SJCRH30 (cell line): Measurements from ENCODE around the gene ADAMTSL2. TPM values are rescaled to one million over a fixed set of nuclear protein-coding genes. Genes with fewer than 3 reads are reported as not detected.

Experiments used
- DNase-seq, 2 experiments: peaks; one replicate each; pipeline ENCODE4 v3.0.0-alpha.2; 2015 to 2020
- H3K27ac ChIP-seq: fragments of 250-450 bp; sonication (Bioruptor Pico); 2 replicates; pipeline ENCODE4 v1.5.1; 2020; ENCODE audit warnings: mild to moderate bottlenecking, moderate library complexity
- H3K27me3 ChIP-seq: fragments of 250-450 bp; sonication (Bioruptor Pico); 2 replicates; pipeline ENCODE4 v1.5.1; 2020; ENCODE audit warnings: mild to moderate bottlenecking, moderate library complexity
- H3K36me3 ChIP-seq: fragments of 250-450 bp; sonication (Bioruptor Pico); 2 replicates; pipeline ENCODE4 v1.5.1; 2020; ENCODE audit warnings: mild to moderate bottlenecking, moderate library complexity
- H3K4me1 ChIP-seq: fragments of 250-450 bp; sonication (Bioruptor Pico); 2 replicates; pipeline ENCODE4 v1.5.1; 2020; ENCODE audit warnings: mild to moderate bottlenecking, moderate library complexity
- H3K4me3 ChIP-seq: fragments of 250-450 bp; sonication (Bioruptor Pico); 2 replicates; pipeline ENCODE4 v1.5.1; 2020; ENCODE audit warnings: mild to moderate bottlenecking, moderate library complexity
- H3K9me3 ChIP-seq: fragments of 250-450 bp; sonication (Bioruptor Pico); replicated peaks from 2 replicates; pipeline ENCODE4 v1.5.1; 2020; ENCODE audit warnings: mild to moderate bottlenecking, moderate library complexity
- total RNA-seq: library from RNA; depleted of rRNA; stranded (reverse); fragments of >200 nt; shearing (Covaris generic); gene quantifications from 2 replicates; pipeline ENCODE4 v1.2.3, GENCODE V29; 2014; rRNA removed

The ADAMTSL2 gene
- total RNA-seq, 1 experiment from 2014 or later: 3.3 TPM

DNA sequence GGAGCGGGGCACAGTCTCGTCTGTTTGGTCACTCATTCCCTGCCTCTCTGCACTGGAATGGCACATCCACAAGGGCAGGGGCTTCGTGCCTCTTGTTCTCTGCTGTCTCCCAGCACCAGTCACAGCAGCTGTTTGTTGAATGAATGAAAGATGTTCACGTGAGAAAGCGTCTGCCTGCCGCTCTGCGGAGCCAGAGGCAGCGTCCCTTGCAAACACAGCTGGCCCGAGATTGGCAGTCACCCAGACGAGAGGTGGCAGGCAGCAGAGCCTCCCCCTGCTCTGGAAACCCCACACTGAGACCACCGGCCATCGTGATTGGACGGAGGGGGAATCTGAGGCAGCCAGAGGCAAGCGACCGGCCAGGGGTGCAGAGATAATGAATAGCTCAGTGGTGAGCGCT lies 80.7 kb downstream of the ADAMTSL2 start:
- DNase-seq: no peak
- Histone ChIP-seq H3K9me3 (0 out of 2 replicates have a peak, but pooled peaks cover 4% of the 10 kb centered on the region), H3K4me3 (no peak overlapping the region), H3K36me3 (no peaks in the 10 kb centered on the region), H3K27ac (no peak overlapping the region), H3K4me1 (peaks cover 8% of the 10 kb centered on the region; the same call in 1 of the 2 replicates), H3K27me3 (peaks cover 47% of the 10 kb centered on the region)

GRCh38 chr9:133615606-133616188 lies 81.2 kb downstream of the ADAMTSL2 start:
- no peak overlapping the region for H3K27ac ChIP-seq
- H3K4me3 ChIP-seq: no peak overlapping the region
- no peaks in the 10 kb centered on the region for H3K36me3 ChIP-seq
- peaks cover 8% of the 10 kb centered on the region; the same call in 1 of the 2 replicates for H3K4me1 ChIP-seq
- 0 out of 2 replicates have a peak, but pooled peaks cover 4% of the 10 kb centered on the region for H3K9me3 ChIP-seq
- DNase-seq: no peak
- H3K27me3 ChIP-seq: peaks cover 47% of the 10 kb centered on the region

- Histone ChIP-seq H3K4me1 (peaks cover 8% of the 10 kb centered on the region; the same call in 1 of the 2 replicates), H3K4me3 (no peak overlapping the region), H3K9me3 (0 out of 2 replicates have a peak, but pooled peaks cover under 1% of the 10 kb centered on the region), H3K36me3 (no peaks in the 10 kb centered on the region), H3K27ac (no peak overlapping the region), H3K27me3 (peaks cover 49% of the 10 kb centered on the region)
- DNase-seq: no peak
These were observed 82.3 kb downstream of the ADAMTSL2 start for GRCh38 chr9:133616643-133617405.

DNA sequence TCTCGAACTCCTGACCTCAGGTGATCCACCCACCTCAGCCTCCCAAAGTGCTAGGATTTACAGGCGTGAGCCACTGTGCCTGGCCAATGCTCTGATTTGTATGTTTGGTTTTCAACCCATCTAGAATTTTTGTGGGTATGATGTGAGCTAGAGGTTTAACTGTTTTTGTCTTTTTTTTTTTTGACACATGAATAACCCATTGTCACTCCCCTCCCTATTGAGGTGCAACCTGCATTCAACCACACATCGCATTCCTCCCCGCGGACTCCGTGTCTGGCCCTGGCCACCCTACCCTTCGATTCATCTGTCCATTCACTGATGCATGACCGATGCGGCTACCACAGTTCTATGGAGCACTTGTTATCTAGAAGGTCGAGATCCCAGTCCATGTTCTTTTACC lies 84.2 kb downstream of the ADAMTSL2 start:
- H3K27me3 ChIP-seq: peaks cover 40% of the 10 kb centered on the region
- DNase-seq: no peak
- H3K4me1 ChIP-seq: no peaks in the 10 kb centered on the region
- no peak overlapping the region for H3K4me3 ChIP-seq
- no peaks in the 10 kb centered on the region for H3K9me3 ChIP-seq
- H3K36me3 ChIP-seq: no peaks in the 10 kb centered on the region
- H3K27ac ChIP-seq: no peak overlapping the region

DNA sequence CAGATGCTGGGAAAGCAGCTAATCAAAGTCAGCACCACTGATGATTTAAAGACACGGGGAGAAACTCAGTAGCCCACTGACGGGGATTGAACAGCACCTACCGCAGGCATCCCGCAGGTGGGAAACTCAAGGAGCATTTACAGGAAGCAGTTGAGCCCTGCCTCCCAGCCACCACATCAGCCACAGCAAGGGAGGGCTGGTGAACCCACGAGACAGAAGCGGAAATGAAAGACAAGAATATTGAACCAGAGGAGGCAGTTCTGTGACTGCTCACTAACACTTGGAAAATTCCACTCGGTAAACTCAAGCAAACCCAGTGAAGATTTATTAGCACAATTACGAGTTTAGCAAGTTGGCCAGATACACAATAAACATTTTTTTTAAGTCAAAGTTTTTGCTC lies 85.3 kb downstream of the ADAMTSL2 start:
- no peak overlapping the region for H3K27ac ChIP-seq
- H3K27me3 ChIP-seq: peaks cover 29% of the 10 kb centered on the region
- no peak for DNase-seq

GRCh38 chr9:133621725-133622267 lies 87.3 kb downstream of the ADAMTSL2 start:
- Histone ChIP-seq H3K27me3 (peaks cover 13% of the 10 kb centered on the region), H3K27ac (no peak overlapping the region), H3K4me1 (no peaks in the 10 kb centered on the region), H3K9me3 (peaks cover 18% of the 10 kb centered on the region), H3K36me3 (no peaks in the 10 kb centered on the region), H3K4me3 (no peak overlapping the region)
- no peak for DNase-seq

More for the DNA sequence above, 85.3 kb downstream of the ADAMTSL2 start:
- no peaks in the 10 kb centered on the region for H3K36me3 ChIP-seq
- H3K4me3 ChIP-seq: no peak overlapping the region
- H3K4me1 ChIP-seq: no peaks in the 10 kb centered on the region
- H3K9me3 ChIP-seq: peaks cover 4% of the 10 kb centered on the region; the same call in 1 of the 2 replicates

- DNase-seq: no peak
- H3K9me3 ChIP-seq: peaks cover 19% of the 10 kb centered on the region
- H3K27ac ChIP-seq: no peak overlapping the region
- H3K27me3 ChIP-seq: peaks cover 13% of the 10 kb centered on the region
- H3K36me3 ChIP-seq: no peaks in the 10 kb centered on the region
- H3K4me3 ChIP-seq: no peak overlapping the region
- H3K4me1 ChIP-seq: no peaks in the 10 kb centered on the region
These were observed 88.1 kb downstream of the ADAMTSL2 start for GRCh38 chr9:133622555-133622954.

Other genes starting within 250 kb of the ADAMTSL2 start
- 27.8 and 29.2 TPM in 2 replicates for gene SURF6, start 198.5 kb upstream of the ADAMTSL2 start, total RNA-seq
- 60.2 and 71.8 TPM in 2 replicates for gene MED22, start 186.6 kb upstream of the ADAMTSL2 start, total RNA-seq
- gene RPL7A, start 186.5 kb upstream of the ADAMTSL2 start, total RNA-seq: 3,575 and 3,860 TPM in 2 replicates
- 19.0 and 19.3 TPM in 2 replicates for gene SURF1, start 178.2 kb upstream of the ADAMTSL2 start, total RNA-seq
- gene SURF2, start 178.2 kb upstream of the ADAMTSL2 start, total RNA-seq: 34.7 and 36.2 TPM in 2 replicates
- 232 and 233 TPM in 2 replicates for gene SURF4, start 158.6 kb upstream of the ADAMTSL2 start, total RNA-seq
- 1.7 and 1.8 TPM in 2 replicates for gene STKLD1, start 158.3 kb upstream of the ADAMTSL2 start, total RNA-seq
- gene REXO4, start 116.7 kb upstream of the ADAMTSL2 start, total RNA-seq: 39.5 and 41.0 TPM in 2 replicates
- gene ADAMTS13, start 112.3 kb upstream of the ADAMTSL2 start, total RNA-seq: 0.42 and 0.43 TPM in 2 replicates
- 12.1 and 13.6 TPM in 2 replicates for gene CACFD1, start 74.7 kb upstream of the ADAMTSL2 start, total RNA-seq
- 20.3 and 23.4 TPM in 2 replicates for gene SLC2A6, start 55.6 kb upstream of the ADAMTSL2 start, total RNA-seq
- 1.1 and 2.0 TPM in 2 replicates for gene MYMK, start 9.7 kb upstream of the ADAMTSL2 start, total RNA-seq
- gene FAM163B, start 74.7 kb downstream of the ADAMTSL2 start, total RNA-seq: 2.5 and 3.4 TPM in 2 replicates
- gene DBH, start 101.7 kb downstream of the ADAMTSL2 start, total RNA-seq: 2.2 and 2.5 TPM in 2 replicates
- 15.7 and 18.5 TPM in 2 replicates for gene SARDH, start 203.6 kb downstream of the ADAMTSL2 start, total RNA-seq